Gastrocnemius medialis (tissue), 4 donors: Measurements from ENCODE around the gene GLIS2. TPM values are rescaled to one million over a fixed set of nuclear protein-coding genes. Genes with fewer than 3 reads are reported as not detected.

Source experiments
- ATAC-seq, 2 donors: fragments of 150-250 bp; one replicate each; pipeline ENCODE4 v1.9.1; 2016
- DNase-seq, 2 donors: peaks; one replicate each; pipeline ENCODE4 v3.0.0-alpha.2; 2019
- H3K27ac ChIP-seq, 4 donors: fragments of 200-600 bp; sonication (generic); 1 replicate in 1 of 4; 2 replicates in 3 of 4; pipeline ENCODE4 v1.5.1; 2016 to 2018; ENCODE audit warnings: mild to moderate bottlenecking in 2 of 4, moderate library complexity in 1 of 4
- H3K27me3 ChIP-seq, 3 donors: fragments of 200-600 bp; sonication (generic) in 2 of 3; 1 replicate in 1 of 3; 2 replicates in 2 of 3; pipeline versions ENCODE4 v1.5.1 to v1.6.0; 2016 to 2019; ENCODE audit warnings: mild to moderate bottlenecking in 1 of 3, moderate library complexity in 1 of 3
- H3K36me3 ChIP-seq, 2 donors: fragments of 200-600 bp; sonication (generic) in 1 of 2; one replicate each; pipeline ENCODE4 v1.5.1; 2017 to 2018
- H3K4me1 ChIP-seq, 2 donors: fragments of 200-600 bp; sonication (generic) in 1 of 2; one replicate each; pipeline ENCODE4 v1.5.1; 2016 to 2017; ENCODE audit warnings: mild to moderate bottlenecking in 2 of 2
- H3K4me3 ChIP-seq, 4 donors: fragments of 200-600 bp; sonication (generic) in 3 of 4; 1 replicate in 1 of 4; 2 replicates in 3 of 4; pipeline ENCODE4 v1.5.1; 2016 to 2019; ENCODE audit warnings: mild to moderate bottlenecking in 2 of 4
- H3K9me3 ChIP-seq, 3 donors: fragments of 200-600 bp; sonication (generic) in 2 of 3; 1 replicate in 1 of 3; 2 replicates in 2 of 3; pipeline ENCODE4 v1.5.1; 2016 to 2019
- POLR2A ChIP-seq, 2 donors: fragments of 450-650 bp; IDR thresholded peaks; one replicate each; pipeline ENCODE4 v1.6.1; 2017; ENCODE audit warnings: antibody characterized with exemption in 2 of 2, mild to moderate bottlenecking in 2 of 2, moderate library complexity in 2 of 2
- in situ Hi-C, 4 donors: fragments of 200-750 bp; cut with MboI; loops; one replicate each; pipeline versions ENCODE4 v1.15.0 to v1.8.0; 2017; ENCODE audit warnings: low sequenced_read_pairs in 4 of 4
- intact Hi-C: fragments of 100-400 bp; cut with DNase I; formaldehyde crosslinking; loops from one replicate; pipeline ENCODE4 v1.15.1; 2023; ENCODE audit warnings: low total_unique reads
- total RNA-seq, 4 donors: library from RNA; depleted of rRNA; stranded (reverse); fragments of >200 nt; gene quantifications; one replicate each; pipeline versions ENCODE4 v1.1.0 to v1.2.3, GENCODE V29; 2016
- TF ChIP-seq, protein P1 (sequence below), 5 experiments: fragments of 450-650 bp in 3 of 5; fragments of 200-600 bp in 2 of 5; sonication (generic) in 2 of 5; IDR thresholded peaks in 4 of 5; conservative IDR thresholded peaks in 1 of 5; 1 replicate in 4 of 5; 2 replicates in 1 of 5; pipeline ENCODE4 v1.5.1; 2016 to 2019; ENCODE audit warnings: antibody characterized with exemption in 5 of 5, mild to moderate bottlenecking in 3 of 5, moderate library complexity in 3 of 5

Gene GLIS2
- total RNA-seq, 4 donors from 2014 or later, result 0.81 to 0.95 (median 0.95) TPM; not detected in 1

DNA sequence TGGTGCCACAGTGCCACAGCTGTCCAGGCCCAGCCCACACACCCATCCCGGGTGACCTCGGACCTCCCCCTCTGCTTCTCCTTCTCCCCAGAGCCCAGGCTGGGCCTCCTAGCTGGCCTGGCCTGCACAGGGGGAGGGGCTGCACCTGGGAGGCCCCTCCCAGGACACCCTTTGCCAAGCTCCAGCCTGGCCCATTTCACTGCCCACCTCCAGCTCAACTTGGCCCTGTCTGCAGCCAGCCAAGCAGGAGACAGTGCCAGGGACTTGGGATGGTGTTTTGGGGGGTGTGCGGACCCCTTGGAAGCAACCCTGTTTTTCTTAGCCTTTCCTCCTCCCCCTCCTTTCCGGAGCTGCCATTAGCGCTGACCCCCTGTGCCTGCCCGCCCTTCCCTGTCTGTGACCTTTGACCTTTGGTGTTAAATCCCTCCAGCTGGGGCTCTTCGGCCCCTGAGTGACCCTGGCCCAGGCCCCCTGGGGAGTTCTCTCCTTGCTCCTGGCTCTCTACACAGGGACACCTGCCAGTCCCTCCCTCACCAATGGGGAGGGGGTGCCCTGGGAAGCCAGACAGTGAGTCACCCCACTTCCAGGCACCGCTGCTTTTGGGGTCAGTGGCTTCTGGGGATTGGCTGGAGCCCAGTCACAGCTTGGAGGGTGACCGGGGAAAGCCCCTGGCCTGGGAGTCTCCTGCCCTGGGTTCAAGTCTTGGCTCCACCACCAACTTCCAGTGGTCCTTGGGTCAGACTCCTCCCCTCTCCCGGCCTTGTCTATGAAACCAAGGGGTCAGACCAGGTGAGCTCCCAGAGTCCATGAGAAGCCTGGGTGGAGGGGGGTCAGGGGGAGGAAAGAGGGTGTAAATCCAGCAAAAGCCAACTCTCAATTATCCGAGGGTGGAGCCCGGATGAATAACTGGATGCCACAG is 1.9 kb downstream of the GLIS2 start:
- Histone ChIP-seq H3K27me3 (peaks cover 14 to 31% (median 27%) of the 10 kb centered on the region in 3 donors), H3K36me3 (no peaks in the 10 kb centered on the region), H3K4me3 (peak overlapping the region in 3 of 4 donors; percentile 55 to 60 (median 59)), H3K4me1 (peaks cover 14 to 56% of the 10 kb centered on the region in 2 donors), H3K27ac (peak overlapping the region; percentile 65 to 79 (median 74)), H3K9me3 (no peaks in the 10 kb centered on the region)
- in situ Hi-C loops, result no loop called here
- no peak for DNase-seq
- ATAC-seq, result no peak
- TF ChIP-seq POLR2A (IDR thresholded peaks at IDR 0.05), result no peak
- TF ChIP-seq, protein P1, sequence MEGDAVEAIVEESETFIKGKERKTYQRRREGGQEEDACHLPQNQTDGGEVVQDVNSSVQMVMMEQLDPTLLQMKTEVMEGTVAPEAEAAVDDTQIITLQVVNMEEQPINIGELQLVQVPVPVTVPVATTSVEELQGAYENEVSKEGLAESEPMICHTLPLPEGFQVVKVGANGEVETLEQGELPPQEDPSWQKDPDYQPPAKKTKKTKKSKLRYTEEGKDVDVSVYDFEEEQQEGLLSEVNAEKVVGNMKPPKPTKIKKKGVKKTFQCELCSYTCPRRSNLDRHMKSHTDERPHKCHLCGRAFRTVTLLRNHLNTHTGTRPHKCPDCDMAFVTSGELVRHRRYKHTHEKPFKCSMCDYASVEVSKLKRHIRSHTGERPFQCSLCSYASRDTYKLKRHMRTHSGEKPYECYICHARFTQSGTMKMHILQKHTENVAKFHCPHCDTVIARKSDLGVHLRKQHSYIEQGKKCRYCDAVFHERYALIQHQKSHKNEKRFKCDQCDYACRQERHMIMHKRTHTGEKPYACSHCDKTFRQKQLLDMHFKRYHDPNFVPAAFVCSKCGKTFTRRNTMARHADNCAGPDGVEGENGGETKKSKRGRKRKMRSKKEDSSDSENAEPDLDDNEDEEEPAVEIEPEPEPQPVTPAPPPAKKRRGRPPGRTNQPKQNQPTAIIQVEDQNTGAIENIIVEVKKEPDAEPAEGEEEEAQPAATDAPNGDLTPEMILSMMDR (IDR thresholded peaks at IDR 0.05 in 4 of 5, conservative IDR thresholded peaks at IDR 0.05 in 1 of 5), result no peak
- intact Hi-C loops, result no loop called here

DNA sequence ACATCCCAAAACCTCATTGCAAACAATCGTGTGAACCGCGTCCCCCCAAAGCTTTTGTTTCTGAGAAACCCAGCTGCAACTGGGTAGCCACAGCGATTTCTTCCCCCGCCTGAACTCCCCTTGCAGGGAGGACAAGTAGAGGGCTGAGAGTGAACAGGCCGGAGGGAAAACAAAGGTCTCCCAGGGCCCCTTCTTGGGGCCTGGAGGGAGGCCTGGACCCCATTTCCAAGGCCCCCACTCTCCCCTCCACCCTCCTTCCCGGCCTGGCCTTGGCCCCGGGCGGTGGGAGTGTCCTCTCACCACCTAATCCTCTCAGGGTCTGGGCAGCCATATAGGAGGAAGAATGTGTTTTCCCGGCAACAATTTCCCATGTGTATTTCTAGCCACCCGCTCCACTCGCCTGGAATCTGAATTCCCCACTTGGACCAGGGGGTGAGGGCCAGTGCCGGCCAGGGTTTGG is 2.6 kb downstream of the GLIS2 start:
- ATAC-seq (no peak), DNase-seq (no peak)
- H3K36me3 ChIP-seq, result no peaks in the 10 kb centered on the region
- no peaks in the 10 kb centered on the region for H3K9me3 ChIP-seq
- H3K27me3 ChIP-seq, result peaks cover 14 to 29% (median 26%) of the 10 kb centered on the region in 3 donors
- intact Hi-C loops (no loop called here), in situ Hi-C loops (no loop called here)
- peaks cover 14 to 61% of the 10 kb centered on the region in 2 donors for H3K4me1 ChIP-seq
- no peak overlapping the region for H3K4me3 ChIP-seq
- H3K27ac ChIP-seq, result peak overlapping the region; percentile 65 to 79 (median 74)
- TF ChIP-seq, protein P1 (IDR thresholded peaks at IDR 0.05 in 4 of 5, conservative IDR thresholded peaks at IDR 0.05 in 1 of 5), result no peak
- no peak for TF ChIP-seq POLR2A (IDR thresholded peaks at IDR 0.05)

DNA sequence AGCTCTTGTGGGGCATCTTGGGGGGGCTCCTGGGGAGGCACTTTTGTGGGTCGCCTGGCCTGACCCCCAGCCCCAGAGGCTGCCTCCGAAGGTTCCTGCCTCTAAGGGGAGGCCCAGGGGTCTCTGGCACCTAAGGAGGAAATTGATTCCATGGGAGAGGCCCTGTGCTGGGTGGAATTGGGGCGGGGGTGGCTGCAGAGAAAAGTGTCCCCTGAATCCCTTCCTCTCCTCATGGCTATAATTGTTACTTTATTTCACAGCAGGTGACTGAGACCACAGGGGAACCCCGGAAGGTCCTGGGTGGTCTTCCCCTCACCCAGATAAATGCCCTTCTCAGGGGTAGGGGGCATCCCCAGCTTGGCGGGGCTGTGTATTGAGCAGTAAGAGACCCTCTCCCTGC is 3.1 kb downstream of the GLIS2 start:
- no peak for DNase-seq
- ATAC-seq, result no peak
- no peak overlapping the region for H3K4me3 ChIP-seq

DNA sequence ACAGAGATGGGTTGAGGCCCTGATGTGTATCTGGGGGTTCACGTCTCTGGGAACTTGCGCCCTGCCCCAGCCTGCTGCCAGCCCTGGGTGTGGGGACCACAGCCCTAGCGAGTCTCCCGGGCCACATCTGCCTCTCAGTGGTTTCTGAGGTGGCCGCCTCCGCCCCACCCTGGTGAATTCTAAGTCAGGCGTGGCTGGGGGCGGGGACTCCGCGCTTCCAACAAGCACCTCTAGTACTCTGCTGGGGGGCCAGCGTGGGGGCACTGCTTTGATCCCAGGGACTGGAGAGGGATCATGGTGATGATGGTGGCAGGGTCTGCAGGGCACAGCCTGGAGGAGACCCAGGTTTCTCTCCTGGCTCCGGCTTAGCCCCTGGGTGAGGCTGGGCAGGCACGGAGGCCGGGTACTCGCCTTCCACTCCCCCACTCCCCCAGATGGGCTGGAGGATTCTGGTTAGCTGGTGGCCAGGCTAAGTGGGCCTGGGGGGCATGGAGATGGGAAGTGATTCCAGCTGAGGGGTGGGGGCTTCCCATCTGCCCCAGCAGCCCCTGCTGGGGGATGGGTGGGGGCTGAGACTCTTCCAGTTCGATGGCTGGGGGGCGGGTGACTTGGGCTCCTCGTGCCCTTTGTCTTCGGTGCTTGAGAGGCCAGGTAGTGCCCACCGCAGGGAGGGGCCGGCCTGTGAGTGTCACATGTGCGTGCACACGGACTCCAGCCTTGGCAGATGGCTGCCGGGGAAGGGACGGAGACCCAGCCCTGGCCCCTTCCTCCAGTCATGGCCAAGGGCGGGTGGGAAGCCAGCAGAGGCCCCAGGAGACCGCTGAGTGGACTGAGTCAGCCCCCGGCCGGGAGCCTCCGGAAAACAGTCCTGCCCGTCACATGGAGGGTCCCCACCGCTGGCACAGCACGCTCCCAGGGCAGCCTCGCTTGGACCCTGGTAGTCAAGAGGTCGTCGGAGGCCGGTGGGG is 3.9 kb downstream of the GLIS2 start:
- TF ChIP-seq POLR2A (IDR thresholded peaks at IDR 0.05), result no peak
- TF ChIP-seq, protein P1 (IDR thresholded peaks at IDR 0.05 in 4 of 5, conservative IDR thresholded peaks at IDR 0.05 in 1 of 5), result no peak
- Histone ChIP-seq H3K4me3 (no peak overlapping the region), H3K4me1 (peaks cover 26 to 57% of the 10 kb centered on the region in 2 donors), H3K27ac (peak overlapping the region; percentile 45 to 79 (median 70)), H3K27me3 (peaks cover 7 to 17% (median 13%) of the 10 kb centered on the region in 3 donors), H3K9me3 (no peaks in the 10 kb centered on the region), H3K36me3 (no peaks in the 10 kb centered on the region)
- in situ Hi-C loops (no loop called here), intact Hi-C loops (no loop called here)
- ATAC-seq, result no peak
- DNase-seq, result no peak

More for the DNA sequence above, 3.1 kb downstream of the GLIS2 start:
- Histone ChIP-seq H3K4me1 (peaks cover 19 to 61% of the 10 kb centered on the region in 2 donors), H3K27ac (peak overlapping the region; percentile 65 to 79 (median 74)), H3K36me3 (no peaks in the 10 kb centered on the region), H3K9me3 (no peaks in the 10 kb centered on the region), H3K27me3 (peaks cover 14 to 24% (median 21%) of the 10 kb centered on the region in 3 donors)
- in situ Hi-C loops (no loop called here), intact Hi-C loops (no loop called here)
- no peak for TF ChIP-seq POLR2A (IDR thresholded peaks at IDR 0.05)
- TF ChIP-seq, protein P1 (IDR thresholded peaks at IDR 0.05 in 4 of 5, conservative IDR thresholded peaks at IDR 0.05 in 1 of 5), result no peak
